ENCODE measurements around the gene RSU1.

GRCh38 chr10:16544099-16544498 is 273.1 kb downstream of the RSU1 start:
- TF ChIP-seq CTCF (IDR thresholded peaks at IDR 0.05 in 8 of 11, conservative IDR thresholded peaks at IDR 0.05 in 3 of 11) (no peak), POLR2AphosphoS5 (IDR thresholded peaks at IDR 0.05) (no peak)

Data from spleen (tissue), 7 donors.